ENCODE data around the gene OCSTAMP. TPM values are rescaled to one million over a fixed set of nuclear protein-coding genes. Genes with fewer than 3 reads are reported as not detected.

OCSTAMP gene
- total and polyA plus RNA-seq, 7 donors: not detected

GRCh38 chr20:46592580-46593362, 42.3 kb upstream of the OCSTAMP start:
- no peak for ATAC-seq
- 92 to 95% (median 95%) methylated on average over 4 of the region's 4 CpGs for WGBS, 3 donors
- H3K27me3 ChIP-seq (ENCODE audit: insufficient read depth in 3 of 3, low read length in 2 of 3): no peaks in the 10 kb centered on the region

GRCh38 chr20:46590443-46590842, 40.0 kb upstream of the OCSTAMP start:
- 29 to 45% (median 41%) methylated on average over 1 of the region's 1 CpG for WGBS, 3 donors
- intact Hi-C loops (cut with DNase I): no loop called here
- TF ChIP-seq CTCF (IDR thresholded peaks at IDR 0.05): no peak
- H3K4me3 ChIP-seq: no peak overlapping the region
- H3K9me3 ChIP-seq: peaks cover 16% of the 10 kb centered on the region
- no peak overlapping the region for H3K27ac ChIP-seq
- no peaks in the 10 kb centered on the region for H3K4me1 ChIP-seq
- ATAC-seq: no peak
- H3K27me3 ChIP-seq (ENCODE audit: insufficient read depth in 3 of 3, low read length in 2 of 3): no peaks in the 10 kb centered on the region
- no peak for DNase-seq
- no peaks in the 10 kb centered on the region for H3K36me3 ChIP-seq (ENCODE audit: insufficient read depth in 1 of 2, low read depth in 1 of 2)

More at GRCh38 chr20:46592580-46593362, 42.3 kb upstream of the OCSTAMP start:
- Histone ChIP-seq H3K4me1 (no peaks in the 10 kb centered on the region), H3K36me3 (ENCODE audit: insufficient read depth in 1 of 2, low read depth in 1 of 2) (no peaks in the 10 kb centered on the region), H3K9me3 (peaks cover 16% of the 10 kb centered on the region), H3K4me3 (no peak overlapping the region), H3K27ac (no peak overlapping the region)
- intact Hi-C loops (cut with DNase I): no loop called here
- DNase-seq: no peak
- TF ChIP-seq CTCF (IDR thresholded peaks at IDR 0.05): no peak

GRCh38 chr20:46588532-46589511, 38.4 kb upstream of the OCSTAMP start:
- DNase-seq (no peak), ATAC-seq (no peak)
- no peak overlapping the region for H3K4me3 ChIP-seq
- no peaks in the 10 kb centered on the region for H3K4me1 ChIP-seq
- H3K27ac ChIP-seq: no peak overlapping the region
- intact Hi-C loops (cut with DNase I): no loop called here
- H3K36me3 ChIP-seq (ENCODE audit: insufficient read depth in 1 of 2, low read depth in 1 of 2): no peaks in the 10 kb centered on the region
- WGBS, 3 donors: 75 to 81% (median 76%) methylated on average over 14 of the region's 14 CpGs
- peaks cover 0 to 2% (median 0%) of the 10 kb centered on the region in 3 donors for H3K27me3 ChIP-seq (ENCODE audit: insufficient read depth in 3 of 3, low read length in 2 of 3)
- H3K9me3 ChIP-seq: peaks cover 16% of the 10 kb centered on the region
- TF ChIP-seq CTCF (IDR thresholded peaks at IDR 0.05): no peak

- no peaks in the 10 kb centered on the region for H3K4me1 ChIP-seq
- 56 to 60% (median 57%) methylated on average over 7 of the region's 7 CpGs for WGBS, 3 donors
- intact Hi-C loops (cut with DNase I): no loop called here
- no peak overlapping the region for H3K27ac ChIP-seq
- ATAC-seq (no peak), DNase-seq (no peak)
- no peak for TF ChIP-seq CTCF (IDR thresholded peaks at IDR 0.05)
- H3K27me3 ChIP-seq (ENCODE audit: insufficient read depth in 3 of 3, low read length in 2 of 3): peaks cover 0 to 2% (median 0%) of the 10 kb centered on the region in 3 donors
- no peak overlapping the region for H3K4me3 ChIP-seq
- peaks cover 15% of the 10 kb centered on the region for H3K9me3 ChIP-seq
- H3K36me3 ChIP-seq (ENCODE audit: insufficient read depth in 1 of 2, low read depth in 1 of 2): no peaks in the 10 kb centered on the region
Observed at GRCh38 chr20:46587986-46588385, 37.5 kb upstream of the OCSTAMP start.
